ENCODE results near the gene LAMTOR1.
"Not testable (repeated sequence)": the region's sequence is repeated elsewhere in the genome, so short reads cannot be mapped to it uniquely, and the experiment has no call there.

The LAMTOR1 gene

GRCh38 chr11:72140661-72141060 lies 37.6 kb upstream of the LAMTOR1 start:
- TF ChIP-seq CTCF (IDR thresholded peaks at IDR 0.05; ENCODE audit: low read depth, low read length, missing control alignments), result no peak
- H3K4me3 ChIP-seq (replicated peaks; ENCODE audit: low read depth, low read length), result no peak overlapping the region
- no peak for DNase-seq (ENCODE audit: extremely low read depth, low read depth)

GRCh38 chr11:72139500-72139899 lies 36.4 kb upstream of the LAMTOR1 start:
- TF ChIP-seq CTCF (IDR thresholded peaks at IDR 0.05; ENCODE audit: low read depth, low read length, missing control alignments), result no peak
- no peak overlapping the region for H3K4me3 ChIP-seq (replicated peaks; ENCODE audit: low read depth, low read length)
- no peak for DNase-seq (ENCODE audit: extremely low read depth, low read depth)

GRCh38 chr11:72138821-72139390 lies 35.8 kb upstream of the LAMTOR1 start:
- DNase-seq (ENCODE audit: extremely low read depth, low read depth), result no peak
- TF ChIP-seq CTCF (IDR thresholded peaks at IDR 0.05; ENCODE audit: low read depth, low read length, missing control alignments), result no peak
- H3K4me3 ChIP-seq (replicated peaks; ENCODE audit: low read depth, low read length), result no peak overlapping the region

GRCh38 chr11:72136684-72137262 lies 33.7 kb upstream of the LAMTOR1 start:
- no peak overlapping the region for H3K4me3 ChIP-seq (replicated peaks; ENCODE audit: low read depth, low read length)
- TF ChIP-seq CTCF (IDR thresholded peaks at IDR 0.05; ENCODE audit: low read depth, low read length, missing control alignments), result no peak
- no peak for DNase-seq (ENCODE audit: extremely low read depth, low read depth)

GRCh38 chr11:72135891-72136683 lies 33.0 kb upstream of the LAMTOR1 start:
- TF ChIP-seq CTCF (IDR thresholded peaks at IDR 0.05; ENCODE audit: low read depth, low read length, missing control alignments), result no peak
- DNase-seq (ENCODE audit: extremely low read depth, low read depth), result no peak
- no peak overlapping the region for H3K4me3 ChIP-seq (replicated peaks; ENCODE audit: low read depth, low read length)

GRCh38 chr11:72135473-72135872 lies 32.4 kb upstream of the LAMTOR1 start, which contains the start of gene FOLR3:
Gene FOLR3, plus strand, starts transcription at chr11:72135725. Its CDS starts 228 bp downstream, at chr11:72135953.
- not testable (repeated sequence) for H3K4me3 ChIP-seq (replicated peaks; ENCODE audit: low read depth, low read length); DNase-seq (ENCODE audit: extremely low read depth, low read depth)

GRCh38 chr11:72132646-72133045 lies 29.5 kb upstream of the LAMTOR1 start:
- no peak overlapping the region for H3K4me3 ChIP-seq (replicated peaks; ENCODE audit: low read depth, low read length)
- TF ChIP-seq CTCF (IDR thresholded peaks at IDR 0.05; ENCODE audit: low read depth, low read length, missing control alignments), result no peak
- no peak for DNase-seq (ENCODE audit: extremely low read depth, low read depth)

Data from HFF-Myc (cell line).